ENCODE results near the gene PKNOX2. TPM values are rescaled to one million over a fixed set of nuclear protein-coding genes. Genes with fewer than 3 reads are reported as not detected.
A peak's percentile ranks its signal among the peaks of the same experiment; 100 is the strongest.

The PKNOX2 gene
- total and polyA plus RNA-seq, 2 of the 8 experiments (the other 6 are each of a cell fraction or from before 2014, with no cell fraction given) = 2.0 TPM

DNA sequence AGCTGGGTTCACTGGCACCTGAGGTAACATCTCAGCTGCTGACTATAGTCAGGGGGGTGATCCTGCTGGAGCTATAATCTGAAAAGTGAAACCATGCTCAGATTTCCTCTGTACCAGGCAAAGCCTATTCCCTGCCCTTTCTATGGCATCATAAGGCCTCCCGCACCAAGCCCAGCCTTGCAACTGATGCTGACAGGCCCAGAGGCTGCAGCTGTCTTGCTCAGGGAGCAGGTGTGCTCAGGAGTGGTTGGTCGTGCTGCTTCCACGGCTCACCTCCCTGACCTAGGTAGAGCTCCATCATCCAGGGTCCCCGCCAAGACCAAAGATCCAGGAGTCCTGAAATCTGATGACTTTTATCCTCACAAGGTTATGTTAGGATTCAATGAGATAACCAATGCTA lies 209.8 kb downstream of the PKNOX2 start:
- Histone ChIP-seq H2AK5ac (ENCODE audit: low read depth, low read length) (peak overlapping the region; percentile 55; the same call in 1 of the 2 replicates), H4K91ac (replicated peaks; ENCODE audit: insufficient read length, low read length) (peak overlapping the region; percentile 38), H3K36me3 (ENCODE audit: control insufficient read depth in 2 of 4, insufficient read depth in 4 of 4, low read length in 3 of 4) (no peaks in the 10 kb centered on the region), H3K4me3 (ENCODE audit: extremely low read depth in 1 of 4, insufficient read depth in 2 of 4, low read depth in 3 of 4, low read length in 4 of 4) (no peak overlapping the region), H3K18ac (ENCODE audit: extremely low read depth, low read length) (no peak overlapping the region), H4K20me1 (replicated peaks in 1 of 2; ENCODE audit: control insufficient read depth in 1 of 2, insufficient read depth in 2 of 2, low read length in 2 of 2) (no peaks in the 10 kb centered on the region), H4K5ac (ENCODE audit: insufficient read length, low read depth, low read length) (no peak overlapping the region), H2BK12ac (ENCODE audit: low read depth, low read length) (no peak overlapping the region), H2BK15ac (ENCODE audit: low read length) (peak overlapping the region; percentile 50; the same call in 1 of the 2 replicates), H3K4me1 (replicated peaks in 1 of 4; ENCODE audit: control insufficient read depth in 3 of 4, insufficient read depth in 4 of 4, low read length in 3 of 4) (peaks cover 25 to 39% (median 37%) of the 10 kb centered on the region in 4 experiments), H3K4ac (replicated peaks; ENCODE audit: insufficient read length, low read depth, low read length) (no peak overlapping the region), H3K9ac (replicated peaks in 1 of 4; ENCODE audit: extremely low read depth in 1 of 4, low read depth in 3 of 4, low read length in 3 of 4) (no peak overlapping the region), H3K79me2 (ENCODE audit: control insufficient read depth in 1 of 2, insufficient read depth in 2 of 2, low read length in 2 of 2) (no peaks in the 10 kb centered on the region), H2BK120ac (replicated peaks; ENCODE audit: low read depth, low read length) (no peak overlapping the region), H3K4me2 (ENCODE audit: insufficient read depth in 1 of 2, low read depth in 2 of 2, low read length in 2 of 2) (no peak overlapping the region), H3K23me2 (ENCODE audit: low read depth, low read length) (peaks cover 9% of the 10 kb centered on the region; the same call in 1 of the 2 replicates), H2BK20ac (ENCODE audit: low read length) (no peak overlapping the region; the same call in 1 of the 2 replicates), H2BK5ac (ENCODE audit: low read depth, low read length) (no peak overlapping the region), H2AFZ (ENCODE audit: low read length) (no peak overlapping the region), H3K79me1 (ENCODE audit: low read depth, low read length) (no peaks in the 10 kb centered on the region), H3K27ac (ENCODE audit: low read depth, low read length) (no peak overlapping the region), H3K14ac (ENCODE audit: insufficient read length) (no peak overlapping the region), H3K9me3 (ENCODE audit: insufficient read depth in 2 of 2, low read depth in 1 of 2, low read length in 1 of 2) (no peaks in the 10 kb centered on the region), H3K23ac (ENCODE audit: insufficient read length) (no peak overlapping the region), H3K27me3 (replicated peaks in 1 of 4; ENCODE audit: control insufficient read depth in 3 of 4, extremely low read depth in 1 of 4, insufficient read depth in 3 of 4, low read length in 3 of 4) (peaks cover 0 to 4% (median 0%) of the 10 kb centered on the region in 4 experiments; a peak in 2 of 7 replicates), H3K56ac (replicated peaks; ENCODE audit: insufficient read length, low read depth, low read length) (no peak overlapping the region), H4K8ac (ENCODE audit: extremely low read depth, insufficient read depth, low read length) (no peak overlapping the region)
- TF ChIP-seq RNF2 (IDR thresholded peaks at IDR 0.05; ENCODE audit: borderline replicate concordance, low read depth, low read length, missing control alignments, poor library complexity, severe bottlenecking) = no peak
- TF ChIP-seq NRF1 (IDR thresholded peaks at IDR 0.05; ENCODE audit: low read depth, low read length) = no peak
- TF ChIP-seq BACH1 (IDR thresholded peaks at IDR 0.05; ENCODE audit: low read length) = no peak
- TF ChIP-seq KDM5A (IDR thresholded peaks at IDR 0.05; ENCODE audit: low read length) = no peak
- no peak for TF ChIP-seq ATF2 (IDR thresholded peaks at IDR 0.05; ENCODE audit: low read length)
- TF ChIP-seq GABPA (IDR thresholded peaks at IDR 0.05; ENCODE audit: borderline replicate concordance, insufficient read depth, low read length) = no peak
- TF ChIP-seq POU5F1 (IDR thresholded peaks at IDR 0.05; ENCODE audit: low read depth, low read length) = no peak
- TF ChIP-seq SIX5 (IDR thresholded peaks at IDR 0.05; ENCODE audit: low read depth, low read length) = no peak
- no peak for TF ChIP-seq RAD21 (IDR thresholded peaks at IDR 0.05 in 1 of 2, conservative IDR thresholded peaks at IDR 0.05 in 1 of 2; ENCODE audit: low read depth in 2 of 2, low read length in 2 of 2)
- TF ChIP-seq HDAC6 (IDR thresholded peaks at IDR 0.05; ENCODE audit: low read depth, low read length) = no peak
- ChIA-PET POLR2A (ENCODE audit: partially characterized antibody) (interaction anchor here (0.8 to 1.6 kb wide), 2 partner anchors 16 to 19 kb away, joined by 3 to 4 read pairs; no protein-coding TSS in a partner anchor), CTCF (ENCODE audit: partially characterized antibody) (interaction anchor here (0.6 to 16.9 kb wide), 9 partner anchors 11 to 99 kb away, joined by 3 to 315 read pairs (median 5); no protein-coding TSS in a partner anchor)
- DNase-seq (ENCODE audit: low read depth in 1 of 2, low spot score in 2 of 2) (no peak), FAIRE-seq (no peak)
- 88% methylated on average over 4 of the region's 4 CpGs; no CpG with 5 or more reads in 1 of the 2 experiments for WGBS, 2 experiments (ENCODE audit: extremely low coverage in 1 of 2, insufficient coverage in 1 of 2, insufficient read length in 1 of 2, insufficient replicate concordance in 2 of 2, low coverage in 1 of 2, low lambda C conversion rate in 2 of 2, missing lambda C conversion rate in 1 of 2)

Measured in H1 (cell line).